Eye (tissue), 1 donor: ENCODE data around the gene GMEB2.
"Not testable (repeated sequence)": the region's sequence is repeated elsewhere in the genome, so short reads cannot be mapped to it uniquely, and the experiment has no call there.

Experiments used
- DNase-seq: peaks from one replicate; pipeline ENCODE4 v3.0.0-alpha.2; 2015

GMEB2 gene

GRCh38 chr20:63587256-63587655, 39.6 kb downstream of the GMEB2 start:
- DNase-seq = no peak

- no peak for DNase-seq
Measured at GRCh38 chr20:63586797-63587196, 40.1 kb downstream of the GMEB2 start.

GRCh38 chr20:63585616-63586565, 41.0 kb downstream of the GMEB2 start:
- DNase-seq = no peak

- DNase-seq = no peak
Measured at GRCh38 chr20:63582382-63583063, 44.4 kb downstream of the GMEB2 start.

- peak; percentile 45 for DNase-seq
Measured at GRCh38 chr20:63580796-63581461, 46.0 kb downstream of the GMEB2 start.

- DNase-seq = no peak
Measured at GRCh38 chr20:63579017-63579694, 47.7 kb downstream of the GMEB2 start.

- DNase-seq = no peak
Measured at GRCh38 chr20:63578224-63579016, 48.5 kb downstream of the GMEB2 start.

GRCh38 chr20:63577317-63577894, 49.5 kb downstream of the GMEB2 start:
- no peak for DNase-seq

GRCh38 chr20:63576311-63576710, 50.6 kb downstream of the GMEB2 start:
- no peak for DNase-seq

GRCh38 chr20:63574829-63575743, 51.8 kb downstream of the GMEB2 start:
- DNase-seq = no peak

- DNase-seq = peak; percentile 67
Measured at GRCh38 chr20:63574156-63574828, 52.6 kb downstream of the GMEB2 start, which contains the start of gene HELZ2. TSS of gene HELZ2 (minus strand) at chr20:63574239. CDS start at chr20:63572385, 1,854 bp downstream.

- DNase-seq = peak; percentile 41
Measured at GRCh38 chr20:63573647-63574131, 53.2 kb downstream of the GMEB2 start.

- DNase-seq = no peak
Measured at GRCh38 chr20:63572788-63573646, 53.9 kb downstream of the GMEB2 start.

- no peak for DNase-seq
Measured at GRCh38 chr20:63572071-63572787, 54.7 kb downstream of the GMEB2 start.

- DNase-seq = not testable (repeated sequence)
Measured at GRCh38 chr20:63571087-63571478, 55.8 kb downstream of the GMEB2 start.

- DNase-seq = no peak
Measured at GRCh38 chr20:63570281-63571086, 56.4 kb downstream of the GMEB2 start.
